Nucleus accumbens (tissue), 56 donors: ENCODE results near the gene SPAG8.

Experiments used
- DNase-seq, 56 donors: peaks; one replicate each; lab custom pipeline; 2025; lab: John Stamatoyannopoulos, UW

The SPAG8 gene

GRCh38 chr9:35813434-35814105, 1.5 kb upstream of the SPAG8 start:
- DNase-seq: no peak

- DNase-seq: peak in 19 of 56 donors; percentile 16 to 77 (median 41)
Measured at GRCh38 chr9:35811381-35812024, 559 bp downstream of the SPAG8 start.

- no peak for DNase-seq
Measured at GRCh38 chr9:35810122-35810521, 1.9 kb downstream of the SPAG8 start.

- no peak for DNase-seq
Measured at GRCh38 chr9:35808433-35808832, 3.6 kb downstream of the SPAG8 start.

- DNase-seq: no peak
Measured at GRCh38 chr9:35806101-35806500, 6.0 kb downstream of the SPAG8 start.

GRCh38 chr9:35801328-35802128, 10.5 kb downstream of the SPAG8 start:
- no peak for DNase-seq

GRCh38 chr9:35800530-35800929, 11.5 kb downstream of the SPAG8 start:
- no peak for DNase-seq

- DNase-seq: peak in 11 of 56 donors; percentile 3 to 55 (median 21)
Measured at GRCh38 chr9:35798658-35799374, 13.2 kb downstream of the SPAG8 start.

- DNase-seq: no peak
Measured at GRCh38 chr9:35797311-35798109, 14.6 kb downstream of the SPAG8 start.

GRCh38 chr9:35795695-35796094, 16.4 kb downstream of the SPAG8 start:
- no peak for DNase-seq

GRCh38 chr9:35793461-35793860, 18.6 kb downstream of the SPAG8 start:
- DNase-seq: no peak

GRCh38 chr9:35792826-35793225, 19.2 kb downstream of the SPAG8 start:
- no peak for DNase-seq

GRCh38 chr9:35792024-35792813, 19.8 kb downstream of the SPAG8 start:
- DNase-seq: peak in 1 of 56 donors; percentile 10

- peak in 8 of 56 donors; percentile 10 to 45 (median 32) for DNase-seq
Measured at GRCh38 chr9:35791297-35791921, 20.7 kb downstream of the SPAG8 start, which contains the start of gene NPR2. NPR2 (plus strand) TSS chr9:35791591; CDS start chr9:35792409, 818 bp downstream.

GRCh38 chr9:35790385-35791296, 21.4 kb downstream of the SPAG8 start:
- peak in 48 of 56 donors; percentile 13 to 81 (median 52) for DNase-seq

- DNase-seq: no peak
Measured at GRCh38 chr9:35790025-35790384, 22.1 kb downstream of the SPAG8 start.

GRCh38 chr9:35789541-35789940, 22.5 kb downstream of the SPAG8 start:
- no peak for DNase-seq
